ENCODE data around the gene RPH3AL.
"Not testable (repeated sequence)": the region's sequence is repeated elsewhere in the genome, so short reads cannot be mapped to it uniquely, and the experiment has no call there.

RPH3AL gene

DNA sequence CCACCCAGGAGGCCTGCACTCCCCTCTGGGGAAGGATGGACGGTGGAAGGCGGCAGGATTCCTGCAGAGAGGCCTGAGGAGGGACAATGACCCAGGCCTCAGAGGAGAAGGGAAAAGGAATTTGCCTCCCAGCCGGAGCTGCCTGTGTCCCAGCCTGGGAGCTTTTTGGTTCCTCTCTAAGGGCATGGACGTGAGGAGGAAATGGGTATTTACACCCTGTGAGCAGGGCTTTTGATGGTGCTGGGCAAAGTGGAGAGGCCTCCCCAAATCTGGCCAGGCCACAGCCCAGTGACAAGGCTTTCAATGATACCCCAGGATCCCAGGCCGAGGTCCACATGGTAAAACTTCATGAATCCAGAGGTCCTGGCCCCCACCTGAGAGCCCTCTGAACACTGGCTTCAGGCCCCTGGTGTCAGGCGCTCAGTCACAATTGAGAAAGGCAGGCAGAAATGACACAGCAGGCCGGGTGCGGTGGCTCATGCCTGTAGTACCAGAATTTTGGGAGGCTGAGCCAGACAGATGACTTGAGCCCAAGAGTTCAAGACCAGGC is 115.1 kb downstream of the RPH3AL start:
- no peak for DNase-seq (ENCODE audit: low read depth)

DNA sequence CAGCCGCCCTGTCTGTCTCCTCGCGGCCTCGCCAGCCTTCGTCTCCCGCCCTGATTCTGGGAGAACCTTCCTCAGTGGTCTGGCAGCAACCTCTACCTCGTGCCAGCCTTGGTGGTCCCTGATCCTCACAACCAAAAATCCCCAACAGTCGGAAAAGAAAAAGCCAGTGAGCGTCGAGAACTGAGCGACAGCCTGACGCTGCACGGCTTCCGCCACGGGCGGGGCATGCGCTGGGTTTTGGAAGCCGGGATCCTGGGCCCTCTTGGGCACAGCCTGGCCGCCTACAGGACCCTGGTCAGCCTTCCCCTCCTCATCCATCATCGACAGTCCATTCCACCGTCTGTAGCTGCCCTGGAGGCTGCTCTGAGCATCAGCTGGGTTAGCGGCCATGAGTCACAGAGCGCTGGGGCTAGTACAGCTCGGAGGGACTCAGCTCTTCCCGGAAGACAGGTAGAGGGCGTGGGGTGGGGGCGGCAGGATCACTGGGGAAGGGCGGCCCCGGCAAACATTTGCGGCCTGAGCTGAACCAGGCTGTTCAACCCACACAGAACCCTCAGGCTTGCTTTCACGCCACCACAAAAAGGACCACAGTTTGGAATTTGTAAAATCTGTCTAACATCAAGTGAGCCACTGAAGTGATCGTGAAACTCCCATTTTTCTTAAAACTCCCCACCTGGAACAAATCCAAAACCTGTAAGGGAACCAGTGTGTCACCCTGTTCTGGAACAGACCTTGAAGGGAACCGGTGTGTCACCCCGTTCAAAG is 115.8 kb downstream of the RPH3AL start:
- no peak for DNase-seq (ENCODE audit: low read depth)

DNA sequence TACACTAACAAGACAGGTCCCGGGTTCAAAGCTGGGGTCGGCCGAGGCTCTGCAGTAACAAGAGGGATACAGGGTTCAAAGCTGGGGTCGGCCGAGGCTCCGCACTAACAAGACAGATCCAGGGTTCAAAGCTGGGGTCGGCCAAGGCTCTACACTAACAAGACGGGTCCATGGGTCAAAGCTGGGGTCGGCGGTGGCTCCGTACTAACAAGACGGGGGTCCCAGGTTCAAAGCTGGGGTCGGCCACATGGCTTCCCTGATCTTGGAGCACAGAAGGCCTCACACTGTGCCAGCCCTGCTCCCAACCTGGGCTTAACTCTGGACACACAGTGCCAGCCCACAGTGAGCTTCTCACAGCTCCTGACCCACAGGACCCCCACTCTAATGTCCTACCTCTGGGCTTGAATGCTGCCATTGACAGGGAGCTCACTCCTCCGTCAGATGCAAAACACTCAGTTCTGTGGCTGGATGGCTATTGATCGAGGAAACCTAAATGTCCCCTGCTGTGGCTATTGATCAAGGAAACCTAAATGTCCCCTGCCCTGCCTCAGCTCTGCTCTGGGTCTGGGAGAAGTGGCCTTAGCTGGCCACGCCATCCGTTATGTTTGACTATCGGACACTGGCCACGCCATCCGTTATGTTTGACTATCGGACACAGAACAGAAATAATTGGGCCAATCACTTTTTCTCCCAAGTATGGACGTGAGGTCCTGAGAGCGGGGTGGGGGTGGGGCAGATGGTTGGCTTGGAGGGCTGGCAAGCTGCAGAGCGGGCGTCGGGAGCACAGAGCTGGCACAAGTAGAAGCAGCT is 116.6 kb downstream of the RPH3AL start:
- no peak for DNase-seq (ENCODE audit: low read depth)

DNA sequence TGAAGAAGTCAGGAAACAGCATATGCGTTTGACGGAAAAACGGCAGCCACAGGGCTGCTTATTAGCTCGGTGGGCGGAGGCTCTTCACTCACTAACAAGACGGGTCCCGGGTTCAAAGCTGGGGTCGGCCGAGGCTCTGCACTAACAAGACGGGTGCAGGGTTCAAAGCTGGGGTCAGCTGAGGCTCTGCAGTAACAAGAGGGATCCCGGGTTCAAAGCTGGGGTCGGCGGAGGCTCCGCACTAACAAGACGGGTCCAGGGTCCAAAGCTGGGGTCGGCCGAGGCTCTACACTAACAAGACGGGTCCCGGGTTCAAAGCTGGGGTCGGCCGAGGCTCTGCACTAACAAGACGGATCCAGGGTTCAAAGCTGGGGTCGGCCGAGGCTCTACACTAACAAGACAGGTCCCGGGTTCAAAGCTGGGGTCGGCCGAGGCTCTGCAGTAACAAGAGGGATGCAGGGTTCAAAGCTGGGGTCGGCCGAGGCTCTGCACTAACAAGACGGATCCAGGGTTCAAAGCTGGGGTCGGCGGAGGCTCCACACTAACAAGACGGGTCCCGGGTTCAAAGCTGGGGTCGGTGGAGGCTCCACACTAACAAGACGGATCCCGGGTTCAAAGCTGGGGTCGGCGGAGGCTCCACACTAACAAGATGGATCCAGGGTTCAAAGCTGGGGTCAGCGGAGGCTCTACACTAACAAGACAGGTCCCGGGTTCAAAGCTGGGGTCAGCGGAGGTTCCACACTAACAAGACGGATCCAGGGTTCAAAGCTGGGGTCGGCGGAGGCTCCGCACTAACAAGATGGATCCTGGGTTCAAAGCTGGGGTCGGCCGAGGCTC is 117.4 kb downstream of the RPH3AL start:
- DNase-seq (ENCODE audit: low read depth): not testable (repeated sequence)

DNA sequence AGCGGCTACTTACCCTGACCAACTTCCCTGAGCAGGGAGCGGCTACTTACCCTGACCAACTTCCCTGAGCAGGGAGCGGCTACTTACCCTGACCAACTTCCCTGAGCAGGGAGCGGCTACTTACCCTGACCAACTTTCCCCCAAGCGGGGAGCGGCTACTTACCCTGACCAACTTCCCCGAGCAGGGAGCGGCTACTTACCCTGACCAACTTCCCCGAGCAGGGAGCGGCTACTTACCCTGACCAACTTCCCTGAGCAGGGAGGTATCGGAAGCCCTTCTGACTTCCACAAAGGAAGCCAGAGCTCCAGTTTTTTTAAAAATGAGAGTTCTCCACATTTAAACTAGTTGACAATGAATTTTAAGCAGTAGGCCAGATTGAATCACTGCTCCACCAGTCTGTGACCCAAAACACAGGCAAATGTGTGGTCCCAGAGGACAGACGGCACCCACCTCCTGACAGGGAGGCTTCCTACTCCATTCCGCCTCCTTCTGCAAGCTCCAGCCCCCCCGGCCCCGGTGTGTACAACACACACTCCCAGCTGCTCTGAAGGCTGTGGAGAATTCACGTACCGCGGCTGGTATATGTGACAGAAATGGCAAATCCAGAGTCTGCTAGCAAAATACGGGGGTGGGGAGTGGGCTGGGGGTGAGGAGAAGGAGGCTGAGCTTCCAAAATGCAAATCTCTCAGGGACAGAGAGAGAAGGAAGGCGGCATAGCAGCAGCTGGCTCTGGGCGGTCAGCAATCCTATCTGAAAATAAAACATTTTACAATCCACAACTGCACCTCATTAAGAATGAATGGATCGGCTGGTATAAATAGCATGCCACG is 118.2 kb downstream of the RPH3AL start:
- not testable (repeated sequence) for DNase-seq (ENCODE audit: low read depth)

DNA sequence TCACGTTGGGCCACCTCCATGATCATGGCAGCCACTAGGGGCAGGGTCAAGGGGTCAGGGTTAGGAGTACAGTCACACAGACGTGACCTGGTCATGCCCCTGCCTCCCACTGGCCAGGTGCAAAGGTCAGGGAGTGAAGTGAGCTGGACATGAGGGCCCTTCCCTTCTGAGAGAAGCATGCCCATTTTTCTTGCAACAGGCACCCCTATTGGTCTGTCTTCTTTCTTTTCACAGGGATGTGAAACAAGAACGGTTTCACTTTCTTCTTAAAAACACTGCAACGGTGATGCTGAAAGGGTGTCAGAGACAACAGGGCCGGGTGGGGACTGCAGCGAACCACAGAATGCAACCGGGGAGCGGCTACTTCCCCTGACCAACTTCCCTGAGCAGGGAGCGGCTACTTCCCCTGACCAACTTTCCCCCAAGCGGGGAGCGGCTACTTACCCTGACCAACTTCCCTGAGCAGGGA is 119.1 kb downstream of the RPH3AL start:
- DNase-seq (ENCODE audit: low read depth): no peak

DNA sequence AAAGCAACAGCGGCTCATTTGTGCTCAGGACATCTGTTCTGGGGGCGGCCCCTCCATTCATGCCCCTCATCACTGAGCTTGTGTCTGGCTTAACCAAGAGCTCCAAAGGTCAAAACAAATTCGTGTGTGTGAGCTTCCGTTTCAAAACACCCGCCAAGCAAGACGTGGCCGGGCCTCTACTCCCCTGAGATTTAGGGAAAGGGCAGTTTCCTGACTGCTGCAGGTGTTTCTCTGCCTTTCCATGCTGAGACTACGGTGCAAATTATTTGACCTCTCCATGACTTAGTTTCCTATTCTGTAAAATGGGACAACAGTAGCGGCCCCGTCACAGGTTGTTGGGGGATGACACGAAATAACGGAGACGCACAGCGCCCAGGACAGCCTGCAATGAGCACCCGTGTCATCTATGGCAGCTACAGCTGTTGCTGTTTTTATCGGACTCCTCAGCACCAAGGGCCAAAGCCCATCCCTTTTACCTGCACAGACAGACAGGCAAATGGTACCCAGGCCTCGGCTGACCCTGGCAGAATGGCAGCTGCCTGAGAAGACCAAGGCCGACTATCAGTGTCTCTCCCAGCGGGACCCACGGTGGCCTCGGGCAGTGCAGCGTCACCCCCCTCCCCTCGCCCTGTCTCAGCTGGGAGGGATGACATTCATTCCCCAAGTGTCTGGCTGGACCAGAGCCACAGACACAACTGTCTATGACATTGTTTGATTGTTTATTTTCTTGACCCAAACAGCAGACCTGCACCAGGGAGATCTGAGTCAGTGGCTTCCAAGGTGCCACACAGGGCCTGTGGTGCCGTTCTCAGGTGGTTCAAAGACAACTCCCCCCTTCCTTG is 120.4 kb downstream of the RPH3AL start:
- DNase-seq (ENCODE audit: low read depth): no peak

DNA sequence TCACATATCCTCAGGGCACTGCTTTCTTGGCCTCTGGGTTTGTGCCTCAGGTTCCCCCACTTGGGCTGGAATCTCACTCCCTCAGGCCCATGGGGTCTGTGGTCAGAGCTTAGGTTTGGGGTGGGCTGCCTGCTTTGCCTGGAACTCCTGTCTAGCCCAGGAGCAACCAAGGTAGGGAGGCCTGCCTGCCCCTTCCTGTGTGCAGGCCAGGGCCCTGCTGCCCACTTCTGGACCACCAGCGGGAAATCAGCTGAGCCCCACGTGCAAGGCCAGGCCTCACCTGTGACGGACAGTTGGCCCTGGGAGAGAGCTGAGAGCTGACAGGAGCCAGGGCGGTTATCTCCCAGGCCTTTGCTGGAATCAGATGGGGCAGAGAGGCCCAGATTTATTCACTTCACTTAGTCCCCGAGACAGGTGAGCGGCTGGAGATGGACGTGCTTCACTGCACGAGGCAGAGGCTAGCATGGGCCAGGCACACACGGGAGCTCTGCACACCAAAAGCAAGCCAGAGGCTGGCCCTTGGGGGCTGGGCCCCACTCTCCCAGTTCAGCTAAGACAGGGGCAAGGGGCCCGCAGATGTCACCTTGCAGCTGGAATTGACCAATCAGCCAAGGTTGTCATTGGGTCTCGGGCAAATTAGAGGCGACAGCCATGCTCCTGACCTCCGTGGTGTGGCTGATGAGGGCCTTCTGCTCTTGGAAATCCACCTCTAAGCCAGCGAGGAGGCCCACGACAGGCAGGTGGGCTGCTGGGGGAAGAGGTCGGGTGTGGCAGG is 121.2 kb downstream of the RPH3AL start:
- DNase-seq (ENCODE audit: low read depth): no peak

DNA sequence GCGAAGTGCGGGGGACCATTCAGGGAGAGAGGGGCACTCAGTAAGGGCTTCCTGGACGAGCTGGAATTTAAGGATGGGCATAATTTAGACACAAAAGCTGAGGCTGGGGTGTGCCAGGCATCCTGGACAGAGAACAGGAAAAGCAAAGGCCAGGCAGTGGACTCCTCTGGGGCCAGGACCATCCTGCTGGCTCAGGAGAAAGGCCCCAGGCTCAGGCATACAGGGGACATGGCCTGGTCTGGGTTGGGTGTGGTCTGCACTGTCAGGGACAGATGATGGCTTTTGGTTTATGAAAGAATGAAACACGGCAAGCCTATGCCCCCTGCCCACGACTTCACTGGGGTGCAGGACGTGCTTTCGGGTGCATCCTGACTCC is 122.2 kb downstream of the RPH3AL start:
- DNase-seq (ENCODE audit: low read depth): no peak

DNA sequence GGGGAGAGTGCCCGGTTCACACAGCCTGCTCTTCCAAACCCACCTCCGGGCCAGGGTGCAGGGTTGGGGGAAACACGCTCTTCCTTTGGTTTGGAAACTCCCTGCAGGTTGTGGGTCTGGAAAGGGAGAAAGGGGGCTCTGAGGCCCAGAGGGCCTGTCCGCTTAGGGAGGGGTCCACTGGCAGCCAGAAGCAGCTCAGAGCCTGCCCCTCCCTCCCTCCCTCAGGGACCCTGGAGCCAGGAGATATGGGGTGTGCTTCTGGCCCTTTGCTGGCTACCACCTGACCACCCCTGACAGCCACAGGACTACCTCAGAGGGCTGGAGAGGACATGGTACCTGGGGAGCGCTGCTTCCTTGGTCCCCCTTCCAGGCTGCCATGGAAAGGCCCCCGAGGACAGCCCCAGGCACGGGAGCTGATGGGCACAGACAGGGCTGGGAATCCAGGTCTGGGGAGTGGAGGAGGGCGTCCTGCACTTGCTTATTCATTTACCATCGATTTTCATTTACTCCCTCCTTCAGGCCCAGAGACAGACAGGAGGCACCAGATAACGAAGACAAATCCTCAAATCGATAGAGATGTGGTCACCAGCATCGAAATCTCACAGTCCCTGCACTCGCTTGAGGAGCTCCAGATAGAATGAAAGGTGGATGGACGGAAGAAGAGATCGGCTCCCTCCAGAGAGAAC is 122.8 kb downstream of the RPH3AL start:
- no peak for DNase-seq (ENCODE audit: low read depth)

DNA sequence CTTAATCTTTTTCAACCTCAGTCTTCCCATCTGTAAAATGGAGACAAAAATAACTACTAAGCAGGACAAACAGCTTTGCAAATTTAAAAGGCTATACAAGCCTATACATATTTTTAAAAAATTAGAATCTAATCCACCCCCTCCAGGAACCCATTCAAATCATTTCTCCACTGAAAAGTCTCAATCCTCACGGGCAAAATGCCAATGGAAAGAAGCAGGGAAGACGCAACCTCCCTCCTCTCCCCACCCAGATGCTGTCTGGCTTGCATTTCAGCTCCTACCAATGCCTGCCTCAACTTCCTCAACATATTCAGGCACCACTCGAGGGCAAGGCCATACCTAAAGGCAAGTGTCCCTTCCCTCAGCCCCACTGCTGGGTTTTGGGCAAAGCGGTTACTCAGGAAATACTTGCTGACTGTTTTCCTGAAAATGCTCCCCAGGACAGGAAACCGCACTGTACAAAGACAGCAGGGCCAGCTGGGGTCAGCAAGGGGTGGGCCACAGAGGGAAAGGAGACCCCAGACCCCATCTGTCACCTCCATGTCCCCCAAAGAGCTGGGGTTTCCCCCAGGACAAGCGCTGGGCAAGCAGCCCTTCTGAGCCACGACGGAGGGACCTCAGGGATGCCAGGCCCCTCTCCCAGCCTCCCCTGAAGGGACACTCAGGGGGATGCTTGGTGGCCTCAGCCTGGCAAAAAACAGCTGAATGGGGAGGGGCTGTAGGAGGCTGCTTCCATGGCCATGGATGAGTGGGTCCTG is 123.5 kb downstream of the RPH3AL start:
- DNase-seq (ENCODE audit: low read depth): no peak

DNA sequence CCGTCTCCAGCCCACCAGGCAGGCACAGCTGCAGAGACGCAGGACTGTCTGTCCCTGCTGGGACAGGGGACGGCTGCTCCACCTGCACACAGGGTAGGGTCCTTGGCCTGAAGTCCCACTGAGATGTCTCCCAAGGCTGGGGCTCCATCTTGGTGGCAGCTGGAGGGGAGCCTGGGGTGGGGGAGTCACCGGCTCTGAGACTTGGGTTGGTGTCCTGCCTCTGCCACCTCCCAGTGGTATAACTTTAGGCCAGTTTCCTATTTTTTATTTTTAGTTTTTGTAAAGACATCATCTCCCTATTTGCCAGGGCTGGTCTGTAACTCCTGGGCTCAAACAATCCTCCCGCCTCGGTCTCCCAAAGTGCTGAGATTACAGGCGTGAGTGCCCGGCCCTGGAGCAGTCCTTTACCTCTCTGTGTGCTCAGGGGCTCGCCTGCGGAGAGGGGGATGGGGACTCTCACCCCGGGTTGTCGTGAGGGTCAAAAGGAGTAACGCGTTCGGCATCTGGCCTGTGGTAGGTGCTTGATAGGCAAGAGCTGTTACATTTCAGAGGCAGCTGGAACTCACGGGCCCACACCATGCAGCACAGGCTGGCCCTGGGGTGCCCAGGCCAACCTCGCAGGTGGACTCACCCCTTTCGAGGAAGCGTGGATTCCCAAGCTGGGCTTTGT is 124.5 kb downstream of the RPH3AL start:
- no peak for DNase-seq (ENCODE audit: low read depth)

DNA sequence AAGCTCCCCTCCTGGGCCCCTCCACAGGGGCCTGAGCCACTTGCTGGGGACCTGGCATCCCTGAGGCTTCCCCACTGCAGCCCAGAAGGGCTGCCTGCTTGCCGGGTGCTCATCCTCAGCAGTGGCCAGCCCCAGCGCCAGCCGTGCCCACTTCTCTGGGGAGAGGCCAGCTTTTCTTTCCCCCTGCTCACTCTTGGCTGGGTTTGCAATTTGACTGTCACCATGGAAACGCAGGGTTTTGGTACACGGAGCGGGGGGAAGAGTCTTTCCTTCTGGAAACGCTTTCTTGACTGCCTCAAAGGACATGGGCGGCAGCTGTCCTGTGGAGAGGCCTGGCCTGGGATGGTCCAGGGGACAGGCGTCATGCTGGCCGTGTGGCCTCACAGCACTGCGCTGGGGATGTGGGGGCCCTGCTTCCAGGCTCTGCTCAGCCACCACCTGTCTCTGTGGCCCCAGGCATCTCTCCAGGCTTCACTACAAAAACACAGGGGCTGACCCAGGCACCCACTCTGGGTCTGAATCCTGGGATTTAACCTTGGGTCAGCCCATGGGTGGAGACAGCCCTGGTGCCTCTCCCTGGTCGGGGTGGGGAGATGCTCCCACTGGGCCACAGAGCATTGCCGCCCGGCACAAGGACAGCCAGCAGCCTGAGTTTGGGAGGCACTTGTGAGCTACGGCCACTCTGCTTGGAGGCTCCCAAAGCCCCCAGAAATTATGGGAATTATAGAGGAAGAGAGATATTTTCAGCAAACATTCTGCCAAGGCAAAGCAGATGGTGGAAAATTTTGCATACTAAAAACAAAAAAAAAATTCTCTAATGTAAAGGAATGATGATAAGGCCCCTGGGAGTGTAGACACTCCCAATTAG is 125.3 kb downstream of the RPH3AL start:
- no peak for DNase-seq (ENCODE audit: low read depth)

DNA sequence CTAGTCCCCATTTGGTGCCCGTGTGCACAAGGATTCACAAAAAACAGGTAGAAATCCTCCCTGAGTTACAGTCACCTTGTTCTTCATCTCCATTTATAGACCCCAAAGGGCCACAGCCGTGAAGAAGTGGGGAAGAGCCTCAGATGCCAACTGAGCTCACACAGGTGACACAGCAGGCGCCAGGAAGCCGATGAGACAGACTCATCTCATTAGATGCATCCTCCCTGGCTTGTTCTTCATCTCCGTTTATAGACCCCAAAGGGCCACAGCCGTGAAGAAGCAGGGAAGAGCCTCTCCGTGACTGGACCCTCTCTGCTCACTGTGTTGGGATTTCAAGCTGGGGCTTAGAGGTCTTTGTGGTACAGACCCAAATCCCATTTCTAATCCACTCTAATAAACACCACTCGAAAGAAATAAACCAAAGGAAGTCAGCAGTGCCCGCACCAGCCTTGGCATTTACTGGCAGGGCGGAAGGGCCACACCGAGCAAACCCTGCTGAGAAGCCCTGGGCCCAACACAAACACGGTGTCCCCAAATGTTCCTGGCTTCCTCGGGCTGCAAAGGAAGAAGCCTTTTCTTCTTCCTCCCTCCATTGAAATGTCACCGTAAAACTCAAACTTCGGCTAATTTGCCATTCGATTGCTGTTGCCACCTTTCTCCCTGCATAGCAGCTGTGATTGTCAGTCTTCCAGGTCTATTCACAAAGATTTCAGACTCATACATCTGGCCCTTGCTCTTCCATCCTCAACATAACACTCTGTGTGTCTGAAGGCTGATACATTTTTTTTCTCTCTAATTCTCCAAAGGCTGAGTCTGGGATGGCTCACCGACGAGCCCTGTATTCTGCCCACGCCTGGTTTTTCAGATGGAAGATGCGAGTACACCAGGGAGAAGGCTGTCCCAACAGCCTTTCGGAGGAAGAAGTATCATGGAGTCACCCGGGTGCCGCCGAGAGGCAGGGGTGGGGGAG is 126.2 kb downstream of the RPH3AL start:
- DNase-seq (ENCODE audit: low read depth): no peak

DNA sequence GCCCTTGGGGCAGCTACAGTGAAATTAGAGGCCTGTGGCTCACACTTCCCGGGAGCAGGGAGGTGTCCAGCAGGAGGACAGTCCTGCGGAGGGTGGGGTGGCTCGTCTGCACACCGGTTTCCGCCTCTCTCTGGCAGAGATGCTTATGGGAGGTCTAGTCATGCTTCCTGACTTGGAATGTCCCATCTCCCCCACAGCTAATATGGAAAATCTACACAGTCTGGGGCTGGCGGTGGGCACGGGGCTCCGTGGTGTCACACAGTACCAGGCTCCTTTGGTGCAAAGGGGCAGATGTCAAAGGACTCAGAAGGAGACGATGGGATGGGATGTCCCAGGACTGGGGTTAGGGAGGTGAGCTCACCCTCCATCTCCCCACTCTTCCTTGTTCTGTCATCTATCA is 127.1 kb downstream of the RPH3AL start:
- no peak for DNase-seq (ENCODE audit: low read depth)

Data from amniotic epithelial cell (primary cell).